Glomerular visceral epithelial cell (primary cell): ENCODE measurements around the gene MYL9.
A peak's percentile ranks its signal among the peaks of the same experiment; 100 is the strongest.

Source experiments
- DNase-seq: peaks from one replicate; pipeline ENCODE4 v3.0.0-alpha.2; 2016; ENCODE audit errors: extremely low spot score

The MYL9 gene

DNA sequence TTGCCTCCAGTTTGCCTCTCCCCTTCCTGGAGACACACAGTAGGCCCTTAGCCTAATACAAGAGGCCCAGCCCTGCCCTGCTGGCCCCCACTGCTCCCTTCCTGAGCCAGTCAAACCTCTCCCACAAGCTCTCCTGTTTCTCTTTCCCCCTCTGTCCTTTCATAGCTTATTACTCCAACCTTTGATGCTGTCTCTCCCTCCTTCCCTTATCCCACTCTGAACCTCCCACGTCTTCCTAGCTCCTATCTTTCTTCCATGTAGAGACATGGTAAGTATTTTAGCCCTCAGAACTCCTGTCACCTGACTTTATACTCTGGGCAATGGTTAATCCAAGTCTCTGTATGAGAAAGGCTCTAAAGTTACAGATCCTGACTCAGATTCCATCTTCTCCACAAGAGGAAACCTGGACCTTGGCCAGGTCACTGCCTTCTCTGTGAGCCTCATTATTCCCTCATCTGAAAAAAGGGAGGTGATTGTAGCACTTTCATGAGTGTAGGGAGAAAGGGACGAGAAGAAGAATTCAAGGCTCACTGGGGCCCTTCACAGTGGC lies 38.8 kb downstream of the MYL9 start:
- DNase-seq, result peak; percentile 71

DNA sequence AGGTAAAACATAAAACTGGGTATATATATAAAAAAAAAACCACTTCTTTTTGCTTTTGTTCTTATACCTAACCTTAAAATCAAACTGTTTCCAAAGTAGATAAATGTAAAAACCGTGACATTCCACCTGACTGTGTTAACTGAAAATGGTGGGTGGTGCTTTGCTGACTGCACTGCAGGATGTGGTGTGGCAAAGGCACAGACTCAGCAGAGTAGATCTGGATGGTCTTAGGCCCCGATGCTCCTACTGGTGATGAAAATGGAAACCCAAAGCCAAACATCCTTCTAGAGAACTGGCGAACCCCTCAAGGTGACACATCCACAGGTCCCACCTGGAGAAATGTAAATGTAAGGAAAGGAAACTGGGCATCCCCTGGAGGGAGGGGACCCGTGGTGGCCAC lies 41.0 kb downstream of the MYL9 start:
- no peak for DNase-seq

DNA sequence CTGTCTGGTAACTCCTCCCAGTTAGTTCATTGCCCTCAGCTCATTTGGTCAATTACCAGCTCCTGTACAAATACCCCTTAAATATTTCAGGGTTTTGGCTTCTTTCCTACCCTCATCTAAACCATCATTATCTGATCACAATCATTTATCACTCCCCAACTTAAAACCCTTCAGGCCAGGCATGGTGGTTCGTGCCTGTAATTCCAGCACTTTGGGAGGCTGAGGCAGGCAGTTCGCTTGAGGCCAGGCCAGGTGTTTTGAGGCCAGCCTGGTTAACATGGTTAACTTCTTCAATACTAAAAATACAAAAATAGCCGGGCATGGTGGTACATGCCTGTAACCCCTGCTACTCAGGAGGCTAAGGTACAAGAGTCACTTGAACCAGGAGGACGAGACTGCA lies 41.5 kb downstream of the MYL9 start:
- no peak for DNase-seq

DNA sequence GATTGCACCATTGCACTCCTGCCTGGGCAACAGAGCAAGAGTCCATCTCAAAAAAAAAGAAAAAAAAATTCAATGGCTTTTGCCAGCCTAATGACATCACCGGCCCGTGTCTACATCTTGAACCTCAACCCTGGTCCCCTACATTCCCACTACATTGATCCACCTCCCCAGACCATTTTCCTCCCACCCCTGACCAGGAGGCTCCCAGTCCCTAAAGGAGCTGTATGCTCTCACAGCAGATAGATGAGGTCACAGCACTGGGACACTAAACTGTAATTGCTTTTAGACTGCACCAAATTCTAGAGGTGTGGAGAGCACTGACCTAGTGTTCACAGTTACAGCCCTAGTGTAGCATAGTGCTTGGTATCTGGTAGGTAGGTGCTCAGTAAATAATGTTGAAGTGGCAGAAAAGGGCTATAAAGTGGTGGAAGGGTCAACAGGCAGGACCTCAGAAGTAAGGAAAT lies 42.7 kb downstream of the MYL9 start:
- no peak for DNase-seq

DNA sequence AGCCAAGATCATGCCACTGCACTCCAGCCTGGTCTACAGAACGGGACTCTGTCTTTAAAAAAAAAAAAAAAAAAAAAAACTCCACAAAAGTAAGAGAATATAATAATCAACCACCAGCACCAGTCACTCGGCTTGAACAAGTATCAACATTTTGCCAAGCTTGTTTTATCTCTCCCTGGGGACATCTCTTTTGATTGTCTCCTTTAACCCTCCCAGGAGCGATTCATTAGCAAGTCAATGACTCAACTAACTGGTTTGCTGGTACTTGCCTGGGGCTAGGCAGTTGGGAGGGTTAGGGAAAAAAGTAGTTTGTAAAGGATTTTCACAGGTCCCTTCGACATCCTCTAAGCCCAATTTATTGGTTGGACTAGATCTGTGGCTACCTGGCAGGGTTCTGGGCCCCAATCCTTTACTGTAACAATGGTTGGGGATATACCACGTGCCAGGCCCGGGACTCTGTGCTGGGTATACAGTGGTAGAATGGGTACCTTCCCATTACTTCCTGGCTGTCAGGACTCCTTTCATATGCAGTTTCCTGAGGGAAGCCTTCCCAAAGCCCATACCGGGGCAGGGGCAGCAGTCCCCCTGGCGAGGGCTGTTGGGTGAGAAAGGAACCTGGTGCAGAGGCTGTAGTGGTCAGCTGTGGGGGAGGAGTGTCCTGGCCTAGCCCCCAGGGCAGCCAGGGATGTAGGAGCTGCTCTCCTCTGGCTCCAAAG lies 44.2 kb downstream of the MYL9 start:
- DNase-seq, result no peak

DNA sequence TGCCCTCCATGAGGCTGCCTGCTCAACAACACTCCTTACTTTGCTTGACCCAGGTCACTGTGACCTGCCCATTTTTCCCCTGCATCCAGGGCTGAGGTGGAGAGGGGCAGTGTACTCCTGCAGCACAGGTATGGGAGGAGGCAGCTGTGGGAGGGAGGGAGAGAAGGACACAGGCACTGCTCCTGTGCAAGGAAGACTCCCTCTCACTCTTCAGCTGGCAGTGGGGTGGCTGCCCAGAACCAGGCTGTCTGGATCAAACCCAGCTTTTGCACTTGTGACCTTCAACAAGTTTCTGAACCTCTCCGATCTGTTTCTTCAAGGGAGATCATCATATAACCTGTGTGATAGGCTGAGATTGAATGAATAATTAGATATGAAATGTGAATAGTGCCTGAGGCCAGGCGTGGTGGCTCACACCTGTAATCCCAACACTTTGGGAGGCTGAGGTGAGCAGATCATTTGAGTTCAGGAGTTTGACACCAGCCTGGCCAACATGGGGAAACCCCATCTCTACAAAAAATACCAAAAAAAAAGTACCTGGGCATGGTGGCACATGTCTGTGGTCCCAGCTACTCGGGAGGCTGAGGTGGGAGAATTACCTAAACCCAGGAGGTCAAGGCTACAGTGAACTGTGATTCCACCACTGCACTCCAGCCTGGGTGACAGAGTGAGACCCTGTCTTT lies 46.2 kb downstream of the MYL9 start:
- no peak for DNase-seq

DNA sequence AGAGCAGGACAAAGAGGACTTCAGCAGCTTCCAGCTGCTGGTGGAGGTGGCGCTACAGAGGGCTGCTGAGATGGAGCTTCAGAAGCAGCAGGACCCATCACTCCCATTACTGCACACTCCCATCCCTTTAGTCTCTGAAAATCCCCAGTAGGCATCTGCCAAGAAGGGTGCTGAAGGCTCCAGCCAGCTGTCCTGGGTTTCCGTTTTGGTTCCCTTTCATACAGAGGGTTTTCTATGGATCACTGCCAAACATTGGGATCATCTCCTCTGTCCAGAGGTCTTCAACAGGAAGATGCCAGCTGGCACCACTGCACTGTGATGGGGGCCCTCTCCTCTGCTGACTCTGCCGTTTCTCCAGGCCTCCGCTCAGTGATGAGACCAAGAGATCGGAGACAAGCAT lies 50.0 kb downstream of the MYL9 start:
- no peak for DNase-seq

DNA sequence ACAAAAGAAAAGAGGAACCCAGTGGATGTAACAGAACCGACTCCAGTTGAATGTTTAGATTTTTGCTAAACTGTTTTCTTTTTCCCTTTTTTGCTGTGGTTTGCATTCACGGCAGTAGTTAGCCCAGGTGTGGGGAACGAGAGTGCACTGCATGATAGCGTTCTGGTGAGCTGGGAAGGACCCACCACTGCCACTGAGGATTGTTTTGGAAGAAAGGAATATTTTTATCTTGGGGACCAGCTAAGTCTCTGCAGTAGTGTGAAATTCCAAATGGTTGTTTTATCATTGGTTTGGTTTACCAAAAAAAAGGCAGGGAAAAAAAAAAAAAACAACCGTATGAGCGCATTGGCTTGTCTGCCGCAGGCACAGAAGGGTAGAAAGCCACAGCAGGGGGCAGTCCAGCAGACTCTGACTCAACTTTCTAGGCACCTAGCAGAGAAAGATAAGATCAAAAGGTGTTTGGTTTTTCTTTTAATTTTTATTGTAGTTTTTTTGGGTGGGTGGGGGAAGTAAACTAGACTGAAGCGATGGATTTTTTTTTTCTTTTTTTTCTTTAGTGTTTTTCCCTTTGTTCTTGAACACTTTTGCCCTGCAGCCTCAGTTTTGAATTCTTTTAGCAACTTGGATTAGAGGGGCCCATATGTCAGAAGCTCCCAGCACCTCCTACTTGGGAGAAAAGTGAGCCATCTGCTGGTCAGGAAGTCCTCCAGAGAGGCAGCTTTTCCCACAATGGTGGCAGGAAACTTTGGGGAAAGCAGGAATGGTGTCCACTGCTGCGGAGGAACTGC lies 50.7 kb downstream of the MYL9 start:
- DNase-seq, result peak; percentile 31

DNA sequence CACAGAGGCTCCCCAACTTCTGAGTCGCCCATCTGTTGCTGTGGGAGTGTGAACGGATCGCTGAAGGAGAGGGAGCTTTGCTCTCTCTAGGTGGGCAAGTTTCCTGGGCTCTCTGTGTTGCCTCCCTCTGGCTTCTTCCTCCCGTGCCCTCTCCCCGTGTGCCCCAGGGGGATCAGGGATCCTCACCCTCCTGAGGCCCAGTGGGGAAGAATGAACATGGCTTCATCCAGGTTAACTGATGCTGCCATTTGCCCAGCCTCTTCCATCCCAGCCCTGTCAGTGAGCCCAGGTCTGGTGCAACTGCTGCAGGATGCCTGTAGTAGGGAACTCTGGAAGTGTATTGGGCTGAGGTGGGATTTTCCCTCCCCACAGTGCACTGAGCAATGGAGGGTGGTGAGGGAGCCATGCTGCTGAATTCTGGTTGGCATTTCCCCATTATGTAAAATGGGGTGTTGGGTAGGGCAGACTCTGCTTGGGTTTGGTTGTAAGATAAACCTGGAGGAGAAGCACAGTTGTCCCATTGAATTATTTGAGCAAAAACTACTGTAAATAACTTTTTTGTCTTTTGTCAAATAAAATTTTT lies 52.1 kb downstream of the MYL9 start:
- no peak for DNase-seq

DNA sequence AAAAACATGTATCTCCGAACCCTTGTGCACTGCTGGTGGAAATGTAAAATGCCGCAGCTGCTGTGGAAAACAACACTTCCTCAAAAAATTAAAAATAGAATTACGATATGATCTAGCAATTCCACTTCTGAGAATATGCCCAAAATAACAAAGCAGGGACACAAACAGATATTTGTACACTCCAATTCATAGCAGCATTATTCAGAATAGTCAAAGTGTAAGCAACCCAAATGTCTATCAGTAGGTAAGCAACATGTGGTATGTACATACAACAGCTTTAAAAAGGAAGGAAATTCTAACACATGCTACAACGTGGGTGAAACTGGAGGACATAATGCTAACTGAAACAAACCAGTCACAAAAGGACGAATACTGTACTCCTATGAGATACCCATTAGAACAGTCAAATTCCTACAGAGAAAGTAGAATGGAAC lies 58.6 kb downstream of the MYL9 start:
- no peak for DNase-seq
